HG03342 (cell line): ENCODE results near the gene MINDY4B.
"Not testable (repeated sequence)": the region's sequence is repeated elsewhere in the genome, so short reads cannot be mapped to it uniquely, and the experiment has no call there.

Experiments
- ATAC-seq: cut with Tn5 transposase; IDR thresholded peaks from one replicate; pipeline ENCODE4 v1.9.1; 2021; ENCODE audit warnings: mild to moderate bottlenecking, moderate library complexity; ENCODE audit not compliant: unreplicated experiment

The MINDY4B gene

GRCh38 chr3:150899141-150899540 lies 6.1 kb downstream of the MINDY4B start:
- no peak for ATAC-seq

DNA sequence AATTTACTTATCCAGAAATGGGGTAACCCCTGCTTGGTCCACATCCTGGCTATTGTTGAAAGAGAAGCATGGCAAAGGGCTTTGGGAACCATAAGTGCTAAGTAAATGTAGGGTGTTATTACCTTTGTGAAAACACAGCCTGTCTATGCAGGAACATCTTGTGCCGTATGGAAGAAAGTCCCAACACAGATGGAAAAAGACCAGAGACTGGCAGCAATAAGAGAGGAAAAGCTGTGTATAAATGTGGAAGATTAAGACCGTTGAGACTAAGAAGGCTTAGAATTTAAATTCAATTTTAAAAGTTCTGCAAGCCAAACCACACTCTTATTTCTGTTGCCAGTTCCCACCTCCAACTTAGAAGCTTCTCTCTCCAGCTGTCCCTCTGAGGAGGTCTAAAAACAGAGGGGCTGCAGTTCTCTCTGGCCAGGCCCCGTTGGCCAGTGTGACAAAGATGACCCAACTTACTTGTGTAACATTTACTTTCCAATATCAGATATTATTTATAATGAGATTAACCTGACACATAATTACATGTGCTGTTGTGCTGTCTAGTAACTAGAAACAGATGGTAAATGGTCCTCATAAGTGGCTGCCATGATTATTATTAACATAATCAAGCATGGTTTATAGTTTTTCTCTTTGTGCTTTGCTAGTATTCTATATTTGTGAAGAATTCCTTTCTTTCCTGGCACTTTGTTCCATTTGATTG lies 7.0 kb downstream of the MINDY4B start:
- no peak for ATAC-seq

- no peak for ATAC-seq
These were observed 7.6 kb downstream of the MINDY4B start for GRCh38 chr3:150897592-150897991.

DNA sequence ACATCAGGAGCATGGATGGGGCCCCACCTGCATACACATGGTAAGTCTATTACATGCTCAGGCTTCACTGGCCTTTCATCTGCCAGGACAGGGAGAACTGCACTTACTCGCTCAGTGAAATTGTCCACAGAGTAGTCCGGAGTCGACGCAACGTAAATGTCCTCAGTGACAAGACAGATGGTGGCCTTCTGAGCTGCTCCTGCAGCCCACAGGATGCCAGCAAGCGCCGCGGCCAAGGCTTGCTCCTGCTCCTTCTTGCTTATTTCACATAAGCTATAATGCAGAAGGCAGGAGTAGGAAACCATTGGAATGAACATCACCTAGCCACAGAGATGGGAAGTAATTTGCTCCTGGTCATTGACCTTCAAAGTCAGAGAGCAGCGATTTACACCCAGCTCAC lies 14.4 kb downstream of the MINDY4B start:
- ATAC-seq = no peak

- no peak for ATAC-seq
These were observed 14.9 kb downstream of the MINDY4B start for GRCh38 chr3:150890295-150890694.

GRCh38 chr3:150889106-150889505 lies 16.1 kb downstream of the MINDY4B start:
- no peak for ATAC-seq

DNA sequence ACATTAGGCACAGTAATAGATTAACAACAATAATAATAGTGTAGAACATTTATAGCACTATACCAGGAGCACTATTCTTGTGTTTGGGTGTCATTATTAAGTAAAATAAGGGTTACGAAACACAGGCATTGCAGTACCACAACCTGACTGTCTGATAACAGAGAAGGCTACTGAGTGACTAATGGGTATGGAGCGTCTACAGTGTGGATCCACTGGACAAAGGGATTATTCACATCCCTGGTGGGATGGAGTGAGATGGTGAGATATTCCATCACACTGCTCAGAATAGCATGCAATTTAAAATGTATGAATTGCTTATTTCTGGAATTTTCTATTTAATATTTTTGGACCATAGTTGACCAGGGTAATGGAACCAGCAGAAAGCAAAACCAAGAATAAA lies 18.2 kb downstream of the MINDY4B start:
- ATAC-seq = no peak

DNA sequence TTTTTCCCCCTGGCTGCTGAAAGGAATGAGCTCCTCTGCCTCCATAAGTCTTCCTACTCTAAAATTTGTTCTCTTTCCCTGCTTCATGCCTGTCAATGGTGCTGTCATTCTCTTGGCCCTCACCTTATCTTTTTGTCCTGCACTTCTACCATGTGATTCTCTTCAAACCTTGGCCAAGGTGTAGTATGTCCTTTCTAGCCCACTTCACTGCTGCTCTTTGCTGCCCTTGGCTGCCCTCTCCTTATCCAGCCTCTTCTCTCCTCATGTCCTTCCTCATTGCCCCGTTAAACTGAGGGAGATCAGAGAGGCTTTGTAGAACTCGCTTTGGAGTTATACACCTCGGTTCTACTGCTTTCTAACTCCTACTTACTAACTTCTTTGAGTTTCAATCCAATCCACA lies 19.7 kb downstream of the MINDY4B start:
- ATAC-seq = no peak

DNA sequence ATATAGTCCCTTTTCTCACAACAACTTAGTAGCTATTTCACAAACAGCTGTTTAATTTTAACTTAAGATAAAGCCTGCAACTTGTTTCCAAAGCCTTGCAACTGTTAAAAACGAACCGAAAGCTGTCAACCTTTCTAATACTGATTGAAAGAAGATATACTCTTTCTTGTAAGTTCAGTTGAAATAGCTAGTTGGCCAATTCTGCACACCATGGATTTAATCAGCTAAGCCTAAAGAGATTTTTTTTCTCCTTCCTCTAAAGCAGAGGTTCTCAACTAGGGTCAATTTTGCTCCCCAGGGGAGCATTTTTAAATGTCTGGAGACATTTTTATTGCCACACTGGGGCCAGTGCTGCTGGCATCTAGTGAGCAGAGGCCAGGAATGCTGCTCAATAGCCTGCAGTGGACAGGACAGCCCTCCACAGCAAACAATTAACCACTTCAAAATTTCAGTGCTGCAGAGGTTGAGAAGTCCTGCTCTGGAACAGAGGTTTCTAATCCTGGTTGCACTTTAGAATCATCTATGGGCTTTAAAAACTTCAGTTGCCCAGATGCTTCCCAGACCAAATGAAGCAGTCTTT lies 26.2 kb downstream of the MINDY4B start:
- no peak for ATAC-seq

DNA sequence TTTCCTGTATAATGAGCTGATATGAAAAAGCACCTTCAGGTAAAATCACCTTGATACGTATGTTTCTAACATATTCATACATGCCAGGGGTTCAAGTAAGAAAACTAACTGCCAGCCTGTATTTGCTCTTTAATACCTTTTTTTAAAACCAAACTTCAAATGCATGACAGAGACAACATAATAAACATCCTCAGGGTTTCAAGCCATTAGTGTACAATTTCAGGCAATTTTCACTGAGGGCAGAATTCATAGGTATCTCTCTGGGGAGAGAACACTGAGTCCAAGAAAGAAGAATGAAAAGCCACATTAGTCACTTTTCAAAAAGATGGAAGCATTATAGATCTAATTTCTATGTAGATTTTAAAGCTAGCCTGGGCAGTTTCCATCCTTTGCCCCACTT lies 26.9 kb downstream of the MINDY4B start:
- no peak for ATAC-seq

DNA sequence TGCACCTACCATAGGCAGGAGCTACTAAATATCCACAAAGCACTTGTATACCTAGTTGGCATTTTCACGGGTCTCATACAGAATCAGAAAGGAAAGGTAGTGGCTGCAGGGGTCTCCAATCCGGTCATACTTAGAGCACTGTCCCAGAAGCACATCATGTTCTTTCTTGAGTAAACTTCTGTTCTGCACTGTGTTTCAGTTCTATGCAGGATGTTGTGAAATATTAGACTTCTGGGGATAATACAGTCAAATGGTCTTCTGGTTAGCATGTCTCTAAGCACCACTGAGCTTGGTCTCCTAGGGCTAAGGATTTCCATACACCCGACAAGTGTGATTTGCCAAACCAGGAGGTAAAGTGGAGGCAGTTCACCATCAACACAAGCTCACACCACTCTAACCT lies 27.9 kb downstream of the MINDY4B start:
- ATAC-seq = no peak

GRCh38 chr3:150876611-150877265 lies 28.5 kb downstream of the MINDY4B start:
- ATAC-seq = no peak

DNA sequence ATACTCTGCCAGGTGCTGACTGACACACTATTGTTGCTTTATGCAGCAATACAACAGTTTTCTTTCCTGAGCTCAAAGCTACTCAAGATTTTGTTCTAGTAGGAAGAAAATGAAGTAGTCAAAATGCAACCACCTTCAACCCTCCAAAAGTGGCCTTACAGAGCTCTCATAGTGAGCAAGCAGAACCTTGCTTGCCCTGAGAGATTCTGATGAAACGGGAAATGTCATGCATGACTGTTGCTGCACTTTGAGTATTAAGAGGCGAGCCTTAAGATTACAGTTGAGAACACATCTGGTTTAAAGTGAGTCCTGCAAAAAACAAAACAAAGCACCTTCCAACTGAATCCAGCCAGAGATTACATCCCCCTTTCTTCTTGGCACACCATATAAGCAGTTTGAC lies 29.7 kb downstream of the MINDY4B start:
- ATAC-seq = no peak

- no peak for ATAC-seq
These were observed 30.5 kb downstream of the MINDY4B start for GRCh38 chr3:150874666-150875219.

DNA sequence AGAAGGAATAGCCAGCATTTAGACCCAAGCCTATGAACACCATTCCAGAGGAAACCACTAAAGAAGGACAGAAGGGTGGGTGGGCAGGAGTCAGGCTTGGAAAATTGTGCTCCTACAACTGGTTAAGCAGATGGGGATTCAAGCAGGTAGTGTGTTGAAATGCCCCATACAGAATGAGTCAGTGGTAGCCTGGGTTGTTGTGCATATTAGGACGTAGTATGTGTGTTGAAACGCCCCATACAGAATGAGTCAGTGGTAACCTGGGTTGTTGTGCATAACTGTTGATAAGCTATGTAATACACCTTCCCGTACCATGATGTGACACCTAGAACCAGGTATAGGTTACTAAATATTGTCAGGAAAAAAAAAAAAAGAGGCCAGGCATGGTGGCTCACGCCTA lies 34.0 kb downstream of the MINDY4B start:
- ATAC-seq = no peak

DNA sequence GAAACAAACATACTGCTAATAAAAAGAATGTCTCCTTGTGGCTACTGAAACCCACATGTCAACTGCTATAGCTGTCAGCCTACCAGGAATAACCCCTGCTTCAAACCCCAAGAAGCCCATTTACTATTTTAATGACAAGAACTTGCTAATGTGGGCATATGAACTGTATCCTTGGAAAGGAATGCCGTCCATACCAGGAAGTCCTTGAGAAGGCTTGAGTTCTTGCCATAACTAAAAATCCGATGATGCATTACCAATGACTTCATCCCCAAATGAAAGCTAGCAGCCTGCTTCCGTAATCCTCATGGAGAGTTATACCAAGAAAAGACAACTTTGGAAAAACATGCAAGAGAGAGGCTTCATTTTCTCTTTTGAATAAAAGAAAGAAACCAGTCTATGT lies 34.8 kb downstream of the MINDY4B start:
- ATAC-seq = no peak

GRCh38 chr3:150868282-150868681 lies 37.0 kb downstream of the MINDY4B start:
- ATAC-seq = no peak

GRCh38 chr3:150867434-150867833 lies 37.8 kb downstream of the MINDY4B start:
- ATAC-seq = no peak

- not testable (repeated sequence) for ATAC-seq
These were observed 41.3 kb downstream of the MINDY4B start for GRCh38 chr3:150863921-150864320.

- no peak for ATAC-seq
These were observed 43.4 kb downstream of the MINDY4B start for GRCh38 chr3:150861851-150862250.

- not testable (repeated sequence) for ATAC-seq
These were observed 47.3 kb downstream of the MINDY4B start for GRCh38 chr3:150857936-150858335.

- no peak for ATAC-seq
These were observed 55.0 kb downstream of the MINDY4B start for GRCh38 chr3:150850191-150850590.
